ENCODE measurements around the gene ASIC4. TPM values are rescaled to one million over a fixed set of nuclear protein-coding genes. Genes with fewer than 3 reads are reported as not detected.
A peak's percentile ranks its signal among the peaks of the same experiment; 100 is the strongest.

The ASIC4 gene
- total and polyA plus RNA-seq, 2 of the 13 experiments (the other 11 are each of a cell fraction or from before 2014, with no cell fraction given) = 0.03 TPM; not detected in 1

DNA sequence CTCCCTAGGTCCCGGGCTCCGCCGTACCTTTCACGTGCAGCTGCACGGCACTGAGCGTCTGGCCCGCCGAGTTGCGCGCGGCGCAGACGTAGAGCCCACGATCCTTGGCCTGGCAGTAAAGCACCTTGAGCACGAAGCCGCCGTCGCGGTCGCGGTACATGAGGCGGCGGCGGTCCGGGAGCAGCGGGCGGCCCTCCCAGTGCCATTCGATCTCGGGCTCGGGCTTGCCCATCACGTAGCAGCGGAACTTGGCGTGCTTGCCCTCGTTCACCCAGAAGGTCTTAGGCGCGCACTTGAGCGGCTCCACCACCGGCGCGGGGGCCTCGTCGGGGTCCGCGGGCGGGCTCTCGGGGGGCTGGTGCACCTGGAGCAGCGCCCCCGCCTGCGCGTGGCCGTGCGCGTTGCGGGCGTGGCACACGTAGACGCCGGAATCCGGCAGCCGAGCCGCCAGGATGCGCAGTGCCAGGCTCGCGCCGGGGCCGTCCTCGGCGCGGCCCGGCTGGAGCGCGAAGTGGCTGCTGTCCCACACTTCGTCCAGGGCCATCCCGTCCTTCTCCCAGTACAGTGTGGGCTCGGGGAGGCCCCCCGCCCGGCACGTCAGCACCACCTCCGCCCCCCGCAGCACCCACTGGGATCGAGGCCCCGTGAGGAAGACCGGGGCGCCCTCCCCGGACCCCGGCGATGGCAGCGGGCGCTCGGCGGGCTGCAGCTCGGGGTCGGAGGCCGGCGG is 56.1 kb downstream of the ASIC4 start (continued):
- no peak for TF ChIP-seq ZNF781 (CRISPR knock-in tag; IDR thresholded peaks at IDR 0.05; ENCODE audit: borderline replicate concordance, not compliant biosample characterization)
- TF ChIP-seq, protein P1, sequence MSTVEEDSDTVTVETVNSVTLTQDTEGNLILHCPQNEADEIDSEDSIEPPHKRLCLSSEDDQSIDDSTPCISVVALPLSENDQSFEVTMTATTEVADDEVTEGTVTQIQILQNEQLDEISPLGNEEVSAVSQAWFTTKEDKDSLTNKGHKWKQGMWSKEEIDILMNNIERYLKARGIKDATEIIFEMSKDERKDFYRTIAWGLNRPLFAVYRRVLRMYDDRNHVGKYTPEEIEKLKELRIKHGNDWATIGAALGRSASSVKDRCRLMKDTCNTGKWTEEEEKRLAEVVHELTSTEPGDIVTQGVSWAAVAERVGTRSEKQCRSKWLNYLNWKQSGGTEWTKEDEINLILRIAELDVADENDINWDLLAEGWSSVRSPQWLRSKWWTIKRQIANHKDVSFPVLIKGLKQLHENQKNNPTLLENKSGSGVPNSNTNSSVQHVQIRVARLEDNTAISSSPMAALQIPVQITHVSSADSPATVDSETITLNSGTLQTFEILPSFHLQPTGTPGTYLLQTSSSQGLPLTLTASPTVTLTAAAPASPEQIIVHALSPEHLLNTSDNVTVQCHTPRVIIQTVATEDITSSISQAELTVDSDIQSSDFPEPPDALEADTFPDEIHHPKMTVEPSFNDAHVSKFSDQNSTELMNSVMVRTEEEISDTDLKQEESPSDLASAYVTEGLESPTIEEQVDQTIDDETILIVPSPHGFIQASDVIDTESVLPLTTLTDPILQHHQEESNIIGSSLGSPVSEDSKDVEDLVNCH (CRISPR knock-in tag; IDR thresholded peaks at IDR 0.05) = no peak
- peak; percentile 89 for TF ChIP-seq HNRNPLL (IDR thresholded peaks at IDR 0.05; ENCODE audit: low read depth, low read length, poor library complexity, severe bottlenecking)
- TF ChIP-seq ZNF205 (CRISPR knock-in tag; IDR thresholded peaks at IDR 0.05) = 0 out of 2 replicates have a peak, but pooled peaks have one; percentile 18
- TF ChIP-seq SRSF9 (IDR thresholded peaks at IDR 0.05; ENCODE audit: borderline replicate concordance, insufficient read depth, low read depth, low read length, poor library complexity, severe bottlenecking) = no peak
- TF ChIP-seq ZNF230 (CRISPR knock-in tag; IDR thresholded peaks at IDR 0.05) = no peak
- TF ChIP-seq ZNF629 (CRISPR knock-in tag; conservative IDR thresholded peaks at IDR 0.05) = no peak
- TF ChIP-seq MLLT10 (CRISPR knock-in tag; IDR thresholded peaks at IDR 0.05) = no peak
- TF ChIP-seq, protein P2, sequence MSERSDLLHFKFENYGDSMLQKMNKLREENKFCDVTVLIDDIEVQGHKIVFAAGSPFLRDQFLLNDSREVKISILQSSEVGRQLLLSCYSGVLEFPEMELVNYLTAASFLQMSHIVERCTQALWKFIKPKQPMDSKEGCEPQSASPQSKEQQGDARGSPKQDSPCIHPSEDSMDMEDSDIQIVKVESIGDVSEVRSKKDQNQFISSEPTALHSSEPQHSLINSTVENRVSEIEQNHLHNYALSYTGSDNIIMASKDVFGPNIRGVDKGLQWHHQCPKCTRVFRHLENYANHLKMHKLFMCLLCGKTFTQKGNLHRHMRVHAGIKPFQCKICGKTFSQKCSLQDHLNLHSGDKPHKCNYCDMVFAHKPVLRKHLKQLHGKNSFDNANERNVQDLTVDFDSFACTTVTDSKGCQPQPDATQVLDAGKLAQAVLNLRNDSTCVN (CRISPR knock-in tag; IDR thresholded peaks at IDR 0.05; ENCODE audit: borderline replicate concordance) = no peak
- no peak for TF ChIP-seq JUNB (CRISPR knock-in tag; IDR thresholded peaks at IDR 0.05; ENCODE audit: borderline replicate concordance)
- no peak for TF ChIP-seq GFI1 (CRISPR knock-in tag; IDR thresholded peaks at IDR 0.05; ENCODE audit: borderline replicate concordance)
- TF ChIP-seq ZNF44 (CRISPR knock-in tag; IDR thresholded peaks at IDR 0.05) = no peak
- TF ChIP-seq ZNF775 (CRISPR knock-in tag; IDR thresholded peaks at IDR 0.05; ENCODE audit: borderline replicate concordance) = no peak
- 0 out of 2 replicates have a peak, but pooled peaks have one; percentile 21 for TF ChIP-seq MEIS1 (CRISPR knock-in tag; IDR thresholded peaks at IDR 0.05; ENCODE audit: borderline replicate concordance)
- TF ChIP-seq ZNF343 (CRISPR knock-in tag; IDR thresholded peaks at IDR 0.05) = no peak
- TF ChIP-seq, protein P3, sequence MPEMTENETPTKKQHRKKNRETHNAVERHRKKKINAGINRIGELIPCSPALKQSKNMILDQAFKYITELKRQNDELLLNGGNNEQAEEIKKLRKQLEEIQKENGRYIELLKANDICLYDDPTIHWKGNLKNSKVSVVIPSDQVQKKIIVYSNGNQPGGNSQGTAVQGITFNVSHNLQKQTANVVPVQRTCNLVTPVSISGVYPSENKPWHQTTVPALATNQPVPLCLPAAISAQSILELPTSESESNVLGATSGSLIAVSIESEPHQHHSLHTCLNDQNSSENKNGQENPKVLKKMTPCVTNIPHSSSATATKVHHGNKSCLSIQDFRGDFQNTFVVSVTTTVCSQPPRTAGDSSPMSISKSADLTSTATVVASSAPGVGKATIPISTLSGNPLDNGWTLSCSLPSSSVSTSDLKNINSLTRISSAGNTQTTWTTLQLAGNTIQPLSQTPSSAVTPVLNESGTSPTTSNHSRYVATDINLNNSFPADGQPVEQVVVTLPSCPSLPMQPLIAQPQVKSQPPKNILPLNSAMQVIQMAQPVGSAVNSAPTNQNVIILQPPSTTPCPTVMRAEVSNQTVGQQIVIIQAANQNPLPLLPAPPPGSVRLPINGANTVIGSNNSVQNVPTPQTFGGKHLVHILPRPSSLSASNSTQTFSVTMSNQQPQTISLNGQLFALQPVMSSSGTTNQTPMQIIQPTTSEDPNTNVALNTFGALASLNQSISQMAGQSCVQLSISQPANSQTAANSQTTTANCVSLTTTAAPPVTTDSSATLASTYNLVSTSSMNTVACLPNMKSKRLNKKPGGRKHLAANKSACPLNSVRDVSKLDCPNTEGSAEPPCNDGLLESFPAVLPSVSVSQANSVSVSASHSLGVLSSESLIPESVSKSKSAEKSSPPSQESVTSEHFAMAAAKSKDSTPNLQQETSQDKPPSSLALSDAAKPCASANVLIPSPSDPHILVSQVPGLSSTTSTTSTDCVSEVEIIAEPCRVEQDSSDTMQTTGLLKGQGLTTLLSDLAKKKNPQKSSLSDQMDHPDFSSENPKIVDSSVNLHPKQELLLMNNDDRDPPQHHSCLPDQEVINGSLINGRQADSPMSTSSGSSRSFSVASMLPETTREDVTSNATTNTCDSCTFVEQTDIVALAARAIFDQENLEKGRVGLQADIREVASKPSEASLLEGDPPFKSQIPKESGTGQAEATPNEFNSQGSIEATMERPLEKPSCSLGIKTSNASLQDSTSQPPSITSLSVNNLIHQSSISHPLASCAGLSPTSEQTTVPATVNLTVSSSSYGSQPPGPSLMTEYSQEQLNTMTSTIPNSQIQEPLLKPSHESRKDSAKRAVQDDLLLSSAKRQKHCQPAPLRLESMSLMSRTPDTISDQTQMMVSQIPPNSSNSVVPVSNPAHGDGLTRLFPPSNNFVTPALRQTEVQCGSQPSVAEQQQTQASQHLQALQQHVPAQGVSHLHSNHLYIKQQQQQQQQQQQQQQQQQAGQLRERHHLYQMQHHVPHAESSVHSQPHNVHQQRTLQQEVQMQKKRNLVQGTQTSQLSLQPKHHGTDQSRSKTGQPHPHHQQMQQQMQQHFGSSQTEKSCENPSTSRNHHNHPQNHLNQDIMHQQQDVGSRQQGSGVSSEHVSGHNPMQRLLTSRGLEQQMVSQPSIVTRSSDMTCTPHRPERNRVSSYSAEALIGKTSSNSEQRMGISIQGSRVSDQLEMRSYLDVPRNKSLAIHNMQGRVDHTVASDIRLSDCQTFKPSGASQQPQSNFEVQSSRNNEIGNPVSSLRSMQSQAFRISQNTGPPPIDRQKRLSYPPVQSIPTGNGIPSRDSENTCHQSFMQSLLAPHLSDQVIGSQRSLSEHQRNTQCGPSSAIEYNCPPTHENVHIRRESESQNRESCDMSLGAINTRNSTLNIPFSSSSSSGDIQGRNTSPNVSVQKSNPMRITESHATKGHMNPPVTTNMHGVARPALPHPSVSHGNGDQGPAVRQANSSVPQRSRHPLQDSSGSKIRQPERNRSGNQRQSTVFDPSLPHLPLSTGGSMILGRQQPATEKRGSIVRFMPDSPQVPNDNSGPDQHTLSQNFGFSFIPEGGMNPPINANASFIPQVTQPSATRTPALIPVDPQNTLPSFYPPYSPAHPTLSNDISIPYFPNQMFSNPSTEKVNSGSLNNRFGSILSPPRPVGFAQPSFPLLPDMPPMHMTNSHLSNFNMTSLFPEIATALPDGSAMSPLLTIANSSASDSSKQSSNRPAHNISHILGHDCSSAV (CRISPR knock-in tag; IDR thresholded peaks at IDR 0.05; ENCODE audit: borderline replicate concordance) = no peak
- TF ChIP-seq ZNF34 (CRISPR knock-in tag; IDR thresholded peaks at IDR 0.05; ENCODE audit: borderline replicate concordance) = no peak

Data from HepG2 (cell line).